ENCODE data around the gene TTC39B.

TTC39B gene

GRCh38 chr9:15150939-15151338, 156.1 kb downstream of the TTC39B start:
- no peak overlapping the region for H3K4me3 ChIP-seq (ENCODE audit: low read length)
- TF ChIP-seq CTCF (conservative IDR thresholded peaks at IDR 0.05; ENCODE audit: low read length), result no peak
- DNase-seq (ENCODE audit: low read depth), result no peak

- no peak overlapping the region for H3K4me3 ChIP-seq (ENCODE audit: low read length)
- TF ChIP-seq CTCF (conservative IDR thresholded peaks at IDR 0.05; ENCODE audit: low read length), result no peak
- DNase-seq (ENCODE audit: low read depth), result peak; percentile 20
Observed at GRCh38 chr9:15149450-15149849, 157.6 kb downstream of the TTC39B start.

- no peak for TF ChIP-seq CTCF (conservative IDR thresholded peaks at IDR 0.05; ENCODE audit: low read length)
- H3K4me3 ChIP-seq (ENCODE audit: low read length), result no peak overlapping the region
- DNase-seq (ENCODE audit: low read depth), result no peak
Observed at GRCh38 chr9:15146268-15146700, 160.7 kb downstream of the TTC39B start.

DNA sequence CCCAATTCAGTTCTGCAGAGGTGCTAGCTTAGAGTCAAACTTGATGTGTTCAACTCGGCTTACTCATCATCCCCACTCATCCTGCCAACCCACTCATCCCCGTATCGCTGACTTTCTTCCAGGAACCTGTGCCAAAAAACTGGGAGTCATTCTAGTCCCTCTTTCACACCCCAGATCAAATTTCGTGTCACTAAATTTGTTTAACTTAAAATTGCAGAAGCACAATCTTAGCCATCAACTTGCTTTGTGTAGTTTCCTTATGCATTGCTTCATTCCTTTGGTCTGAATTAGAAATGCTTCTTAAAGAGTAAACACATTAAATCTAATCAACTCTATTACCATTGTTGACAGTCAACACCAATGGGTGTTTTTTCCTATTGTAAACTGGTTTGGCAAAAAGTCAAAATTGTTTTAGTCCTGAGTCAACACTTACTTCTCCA, 162.4 kb downstream of the TTC39B start:
- TF ChIP-seq CTCF (conservative IDR thresholded peaks at IDR 0.05; ENCODE audit: low read length), result no peak
- H3K4me3 ChIP-seq (ENCODE audit: low read length), result no peak overlapping the region
- DNase-seq (ENCODE audit: low read depth), result no peak

DNA sequence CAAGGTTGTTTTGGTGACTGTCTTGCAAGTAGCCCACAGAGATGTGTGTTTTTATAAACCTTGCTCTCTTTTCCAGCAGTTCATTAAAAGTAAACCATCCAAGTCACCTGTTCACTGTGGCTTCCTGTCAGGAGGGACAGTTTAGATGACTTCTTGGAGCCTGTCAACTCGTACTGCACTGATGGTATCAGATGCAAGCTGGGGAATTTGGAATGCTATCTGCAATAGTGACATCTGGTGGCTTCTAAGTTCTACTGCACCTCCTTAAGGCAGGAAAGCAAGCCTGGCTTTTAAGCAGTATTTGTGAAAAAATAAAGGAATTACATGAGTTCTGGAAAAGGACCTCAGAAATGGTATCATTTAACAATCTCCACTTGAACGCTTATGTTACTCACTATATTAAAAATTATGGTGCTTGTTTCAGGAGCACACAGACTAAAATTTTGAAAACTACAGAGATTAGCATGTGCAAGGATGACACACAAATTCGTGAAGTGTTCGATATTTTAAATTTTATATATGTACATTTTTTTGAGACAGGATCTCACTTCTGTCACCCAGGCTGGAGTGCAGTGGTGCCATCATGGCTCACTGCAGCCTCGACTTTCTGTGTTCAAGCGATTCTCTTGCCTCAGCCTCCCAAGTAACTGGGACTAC, 164.0 kb downstream of the TTC39B start:
- peak; percentile 96 for TF ChIP-seq CTCF (conservative IDR thresholded peaks at IDR 0.05; ENCODE audit: low read length)
- peak; percentile 62 for DNase-seq (ENCODE audit: low read depth)
- H3K4me3 ChIP-seq (ENCODE audit: low read length), result no peak overlapping the region

GRCh38 chr9:15140051-15140450, 167.0 kb downstream of the TTC39B start:
- DNase-seq (ENCODE audit: low read depth), result no peak
- no peak for TF ChIP-seq CTCF (conservative IDR thresholded peaks at IDR 0.05; ENCODE audit: low read length)
- H3K4me3 ChIP-seq (ENCODE audit: low read length), result no peak overlapping the region

DNA sequence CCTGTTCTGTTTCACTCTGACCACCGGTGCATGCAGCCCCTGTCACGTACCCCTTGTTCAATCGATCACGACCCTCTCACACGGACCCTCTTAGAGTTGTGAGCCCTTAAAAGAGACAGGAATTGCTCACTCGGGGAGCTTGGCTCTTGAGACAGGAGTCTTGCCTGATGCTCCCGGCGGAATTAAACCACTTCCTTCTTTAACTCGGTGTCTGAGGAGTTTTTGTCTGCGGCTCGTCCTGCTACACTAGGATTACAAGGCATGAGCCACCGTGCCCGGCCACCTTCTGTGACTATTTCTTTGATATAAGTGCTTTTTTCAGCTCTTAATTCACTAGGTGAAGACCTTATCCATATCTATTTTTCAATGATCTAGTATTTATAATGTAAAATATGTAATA, 167.5 kb downstream of the TTC39B start:
- TF ChIP-seq CTCF (conservative IDR thresholded peaks at IDR 0.05; ENCODE audit: low read length), result no peak
- no peak overlapping the region for H3K4me3 ChIP-seq (ENCODE audit: low read length)
- DNase-seq (ENCODE audit: low read depth), result peak; percentile 26

Measured in AG10803 (cell line).